Measurements from ENCODE around the gene CSPG4. TPM values are rescaled to one million over a fixed set of nuclear protein-coding genes. Genes with fewer than 3 reads are reported as not detected.

CSPG4 gene
- total and polyA plus RNA-seq, 9 of the 15 experiments (the other 6 are each of a cell fraction or from before 2014, with no cell fraction given): under 0.01 to 0.07 (median 0.04) TPM; not detected in 5

- TF ChIP-seq ZBTB9 (CRISPR knock-in tag; IDR thresholded peaks at IDR 0.05) (no peak), NCOA6 (IDR thresholded peaks at IDR 0.05) (no peak), GTF2E2 (tag; IDR thresholded peaks at IDR 0.05) (no peak), NR2C2 (CRISPR knock-in tag; IDR thresholded peaks at IDR 0.05) (no peak), NR2C2 (tag; IDR thresholded peaks at IDR 0.05) (no peak), THRB (CRISPR knock-in tag; conservative IDR thresholded peaks at IDR 0.05) (no peak)
Measured at GRCh38 chr15:75721923-75722870, 9.5 kb upstream of the CSPG4 start (continued).

GRCh38 chr15:75721480-75721922 is 8.9 kb upstream of the CSPG4 start:
- Histone ChIP-seq H3K9ac (ENCODE audit: insufficient read depth in 1 of 2, low read depth in 2 of 2, low read length in 2 of 2) (peak overlapping the region in 1 of 2 experiments; percentile 27; a peak in 1 of 4 replicates), H3K27me3 (ENCODE audit: control insufficient read depth in 2 of 2, insufficient read depth in 2 of 2, low read length in 2 of 2) (peaks cover 0 to 15% of the 10 kb centered on the region in 2 experiments; a peak in 1 of 5 replicates), H4K20me1 (replicated peaks; ENCODE audit: control insufficient read depth, insufficient read depth, low read length) (no peaks in the 10 kb centered on the region), H3K4me2 (ENCODE audit: insufficient read depth, low read length) (no peak overlapping the region), H3K79me2 (ENCODE audit: control insufficient read depth, insufficient read depth, low read length) (no peaks in the 10 kb centered on the region), H3K27ac (ENCODE audit: extremely low read depth, low read depth, low read length) (no peak overlapping the region), H3K36me3 (ENCODE audit: control insufficient read depth, insufficient read depth, low read length) (no peaks in the 10 kb centered on the region), H3K9me1 (ENCODE audit: control insufficient read depth, insufficient read depth, low read length) (no peaks in the 10 kb centered on the region), H2AFZ (ENCODE audit: low read depth, low read length) (no peak overlapping the region), H3K9me3 (replicated peaks; ENCODE audit: control insufficient read depth, insufficient read depth, low read depth, low read length) (no peaks in the 10 kb centered on the region), H3K4me3 (no peak overlapping the region), H3K4me1 (replicated peaks in 1 of 2; ENCODE audit: control insufficient read depth in 2 of 2, insufficient read depth in 2 of 2, low read length in 2 of 2) (peaks cover 17 to 34% of the 10 kb centered on the region in 2 experiments; a peak in 4 of 5 replicates)
- FAIRE-seq: no peak
- intact Hi-C loops (cut with micrococcal nuclease): no loop called here
- no peak for TF ChIP-seq ZNF324 (CRISPR knock-in tag; IDR thresholded peaks at IDR 0.05)
- TF ChIP-seq DPF2 (IDR thresholded peaks at IDR 0.05): 0 out of 2 replicates have a peak, but pooled peaks have one; percentile 0
- TF ChIP-seq PREB (CRISPR knock-in tag; IDR thresholded peaks at IDR 0.05): no peak
- no peak for ATAC-seq
- ChIA-PET POLR2A (interaction anchor here (1.0 kb wide), 1 partner anchor 13 kb away, joined by 4 read pairs; no protein-coding TSS in a partner anchor), CTCF (ENCODE audit: low intra/inter-chr PET ratio) (no interaction called here)
- in situ Hi-C loops (cut with MboI): no loop called here
- BruUV-seq (replicated peaks): no TSS peak
- no peak for DNase-seq (ENCODE audit: extremely low read depth in 1 of 4, low spot score in 3 of 4)
- 38% methylated on average over 8 of the region's 12 CpGs for WGBS (ENCODE audit: insufficient coverage, low coverage, missing lambda C conversion rate)
